Measurements from ENCODE around the gene CAPN2.

CAPN2 gene

DNA sequence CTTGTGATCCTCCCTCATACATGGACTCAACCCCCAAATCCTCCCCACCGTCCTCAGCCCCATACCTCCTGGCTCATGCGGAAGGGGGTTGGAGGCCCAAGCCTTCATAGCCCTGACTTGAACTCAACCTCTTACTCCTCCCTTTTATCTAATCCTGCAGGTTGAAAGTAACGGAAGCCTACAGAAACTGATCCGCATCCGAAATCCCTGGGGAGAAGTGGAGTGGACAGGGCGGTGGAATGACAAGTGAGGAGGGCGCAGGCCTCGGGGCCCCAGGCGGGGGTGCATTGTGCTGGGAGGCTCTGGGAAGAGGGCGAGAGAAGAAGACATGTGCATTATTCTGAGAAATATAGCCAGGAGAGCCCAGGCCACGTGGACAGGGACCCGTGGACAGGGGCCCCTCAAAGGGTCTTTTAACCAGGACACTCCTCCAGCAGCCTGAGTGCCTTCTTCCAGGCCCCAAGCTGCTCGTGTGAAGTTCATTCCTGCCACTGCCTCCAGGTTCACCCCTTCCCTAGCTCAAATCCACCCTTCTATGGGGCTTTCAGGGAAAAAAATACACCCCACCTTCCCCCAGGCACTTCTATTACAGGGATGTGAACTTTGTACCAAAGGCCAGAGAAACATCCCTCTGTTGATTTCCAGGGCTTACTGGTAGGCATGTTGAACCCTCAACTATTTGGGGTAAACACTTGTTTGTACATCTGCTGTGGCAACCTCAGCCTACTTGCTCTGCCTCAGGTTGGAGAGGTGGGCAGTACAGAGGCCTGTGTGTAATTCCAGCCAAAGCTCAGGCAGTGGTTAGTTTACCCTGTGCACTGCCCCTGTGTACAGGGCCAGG lies 38.6 kb downstream of the CAPN2 start:
- no peak for TF ChIP-seq GATA2 (IDR thresholded peaks at IDR 0.05; ENCODE audit: low read depth, low read length)
- no peak for TF ChIP-seq GATA3 (IDR thresholded peaks at IDR 0.05; ENCODE audit: low read depth, low read length)

- TF ChIP-seq GATA2 (IDR thresholded peaks at IDR 0.05; ENCODE audit: low read depth, low read length) (no peak), GATA3 (IDR thresholded peaks at IDR 0.05; ENCODE audit: low read depth, low read length) (no peak)
These were observed 39.4 kb downstream of the CAPN2 start for GRCh38 chr1:223751696-223752095.

DNA sequence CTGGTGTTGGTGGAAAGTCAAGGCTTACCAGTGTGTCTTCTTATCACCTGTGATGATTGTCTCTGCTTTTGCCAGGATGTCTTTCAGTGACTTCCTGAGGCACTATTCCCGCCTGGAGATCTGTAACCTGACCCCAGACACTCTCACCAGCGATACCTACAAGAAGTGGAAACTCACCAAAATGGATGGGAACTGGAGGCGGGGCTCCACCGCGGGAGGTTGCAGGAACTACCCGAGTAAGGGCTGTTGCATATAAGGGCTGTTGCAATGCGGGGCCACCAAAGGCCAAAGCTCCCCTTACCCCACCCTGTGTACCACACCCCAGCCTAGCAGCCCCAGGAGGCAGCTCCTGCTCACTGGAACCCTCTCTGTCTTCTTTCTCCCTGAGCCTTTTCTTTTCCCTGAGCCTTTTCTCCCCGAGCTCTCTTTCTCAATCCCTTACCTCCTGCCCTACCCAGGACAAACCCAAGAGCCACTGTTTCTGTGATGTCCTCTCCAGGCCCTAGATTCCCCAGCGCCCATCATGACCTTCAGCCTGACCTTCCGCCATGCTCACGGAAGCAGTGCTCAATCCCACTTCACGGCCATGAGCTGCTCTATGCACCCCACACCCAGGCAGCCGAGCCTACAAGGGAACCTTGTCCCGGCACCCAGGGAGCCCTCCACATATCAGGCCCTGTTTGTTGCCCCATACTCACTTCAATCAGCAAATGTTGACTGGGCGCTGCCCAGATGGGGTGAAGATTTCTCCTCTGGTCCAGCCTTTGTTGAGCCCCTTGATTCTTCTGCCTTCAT lies 40.6 kb downstream of the CAPN2 start:
- TF ChIP-seq GATA3 (IDR thresholded peaks at IDR 0.05; ENCODE audit: low read depth, low read length): no peak
- no peak for TF ChIP-seq GATA2 (IDR thresholded peaks at IDR 0.05; ENCODE audit: low read depth, low read length)

DNA sequence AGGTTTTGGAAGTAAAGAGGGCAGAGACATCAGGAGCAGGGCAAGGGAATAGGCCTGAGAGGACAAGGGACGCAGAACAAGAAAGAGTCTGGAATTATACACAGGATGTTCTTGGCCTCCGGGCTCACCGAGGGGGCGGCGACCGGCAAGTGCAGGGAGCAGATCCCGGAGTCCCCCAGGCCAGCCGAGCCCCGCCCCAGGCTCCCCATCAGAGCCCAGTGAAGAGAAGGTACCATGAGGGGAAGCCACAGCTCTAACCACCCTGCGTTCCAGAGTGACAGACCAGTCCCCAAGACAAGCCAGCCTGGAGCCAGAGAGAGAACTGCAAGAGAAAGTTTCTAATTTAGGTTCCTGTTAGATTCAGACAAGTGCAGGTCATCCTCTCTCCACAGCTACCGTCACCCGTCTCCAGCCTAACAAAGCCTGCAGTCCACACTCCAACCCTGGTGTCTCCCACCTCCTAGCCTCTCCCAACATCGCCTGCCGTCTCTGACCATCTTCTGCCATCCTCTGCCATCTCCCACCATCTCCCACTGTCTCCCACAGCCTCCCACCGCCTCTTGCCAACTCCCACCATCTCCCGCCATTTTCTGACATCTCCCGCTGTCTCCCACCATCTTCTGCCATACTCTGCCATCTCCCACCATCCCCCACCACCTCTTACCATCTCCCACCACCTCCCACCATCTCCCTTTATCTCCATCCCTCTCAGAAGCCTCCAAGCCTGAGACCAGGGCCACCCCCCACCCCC lies 42.5 kb downstream of the CAPN2 start:
- no peak for TF ChIP-seq GATA3 (IDR thresholded peaks at IDR 0.05; ENCODE audit: low read depth, low read length)
- TF ChIP-seq GATA2 (IDR thresholded peaks at IDR 0.05; ENCODE audit: low read depth, low read length): no peak

DNA sequence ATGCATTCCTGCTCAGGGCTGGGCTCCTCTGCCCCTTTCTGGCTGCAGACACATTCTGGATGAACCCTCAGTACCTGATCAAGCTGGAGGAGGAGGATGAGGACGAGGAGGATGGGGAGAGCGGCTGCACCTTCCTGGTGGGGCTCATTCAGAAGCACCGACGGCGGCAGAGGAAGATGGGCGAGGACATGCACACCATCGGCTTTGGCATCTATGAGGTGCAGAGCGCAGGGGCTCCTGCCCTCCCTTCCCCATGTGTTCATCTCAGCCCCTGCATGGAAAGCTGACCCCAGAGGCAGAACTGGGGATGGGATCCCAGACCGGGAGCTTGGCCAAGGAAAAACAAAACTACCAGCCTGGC lies 43.1 kb downstream of the CAPN2 start:
- no peak for TF ChIP-seq GATA3 (IDR thresholded peaks at IDR 0.05; ENCODE audit: low read depth, low read length)
- TF ChIP-seq GATA2 (IDR thresholded peaks at IDR 0.05; ENCODE audit: low read depth, low read length): no peak

GRCh38 chr1:223755992-223756775 lies 43.8 kb downstream of the CAPN2 start:
- TF ChIP-seq GATA2 (IDR thresholded peaks at IDR 0.05; ENCODE audit: low read depth, low read length): no peak
- no peak for TF ChIP-seq GATA3 (IDR thresholded peaks at IDR 0.05; ENCODE audit: low read depth, low read length)

- TF ChIP-seq GATA2 (IDR thresholded peaks at IDR 0.05; ENCODE audit: low read depth, low read length) (no peak), GATA3 (IDR thresholded peaks at IDR 0.05; ENCODE audit: low read depth, low read length) (no peak)
These were observed 44.7 kb downstream of the CAPN2 start for GRCh38 chr1:223756806-223757700.

DNA sequence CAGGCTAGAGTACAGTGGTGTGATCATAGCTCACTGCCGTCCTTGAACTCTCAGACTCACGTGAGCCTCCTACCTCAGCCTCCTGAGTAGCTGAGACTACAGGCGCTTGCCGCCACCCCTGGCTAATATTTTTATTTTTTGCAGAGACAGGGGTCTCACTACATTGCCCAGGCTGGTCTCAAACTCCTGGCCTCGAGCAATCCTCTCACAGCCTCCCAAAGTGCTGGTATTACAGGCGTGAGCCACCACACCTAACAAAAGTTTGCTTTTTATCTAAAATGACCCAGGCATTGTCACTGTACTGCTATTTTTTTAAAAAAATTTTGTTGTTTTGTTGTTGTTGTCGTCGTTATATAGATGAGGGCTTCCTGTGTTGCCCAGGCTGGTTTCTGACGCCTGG lies 46.4 kb downstream of the CAPN2 start:
- TF ChIP-seq GATA3 (IDR thresholded peaks at IDR 0.05; ENCODE audit: low read depth, low read length) (no peak), GATA2 (IDR thresholded peaks at IDR 0.05; ENCODE audit: low read depth, low read length) (no peak)

DNA sequence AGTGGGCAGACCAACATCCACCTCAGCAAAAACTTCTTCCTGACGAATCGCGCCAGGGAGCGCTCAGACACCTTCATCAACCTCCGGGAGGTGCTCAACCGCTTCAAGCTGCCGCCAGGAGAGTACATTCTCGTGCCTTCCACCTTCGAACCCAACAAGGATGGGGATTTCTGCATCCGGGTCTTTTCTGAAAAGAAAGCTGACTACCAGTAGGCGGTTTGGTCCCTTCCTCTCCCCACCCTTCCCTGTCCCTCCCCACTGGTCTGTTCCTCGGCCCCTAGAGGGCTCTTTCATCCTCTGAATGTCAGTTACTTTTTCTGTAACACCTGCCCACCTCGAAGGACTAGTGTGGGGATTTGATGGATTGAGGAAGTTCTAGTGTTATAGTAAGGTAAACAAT lies 46.9 kb downstream of the CAPN2 start:
- TF ChIP-seq GATA2 (IDR thresholded peaks at IDR 0.05; ENCODE audit: low read depth, low read length) (no peak), GATA3 (IDR thresholded peaks at IDR 0.05; ENCODE audit: low read depth, low read length) (no peak)

DNA sequence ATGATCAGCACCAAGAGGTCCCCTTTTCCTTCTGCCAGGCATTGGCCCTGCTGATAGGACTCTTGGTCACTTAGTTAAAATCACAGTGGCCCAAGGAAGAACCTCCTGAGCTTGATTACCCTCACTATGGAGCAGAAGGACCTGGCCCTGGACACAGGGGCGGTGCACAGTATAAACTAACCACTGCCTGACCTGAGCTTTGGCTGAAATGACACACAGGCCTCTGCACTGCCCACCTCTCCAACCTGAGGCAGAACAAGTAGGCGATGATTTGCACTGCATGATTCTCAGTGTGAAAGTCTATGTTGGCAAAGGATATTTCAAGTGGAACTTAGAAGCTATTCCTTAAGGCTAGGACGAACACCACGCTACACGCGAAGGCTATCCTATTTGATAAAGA lies 48.5 kb downstream of the CAPN2 start:
- TF ChIP-seq GATA3 (IDR thresholded peaks at IDR 0.05; ENCODE audit: low read depth, low read length) (no peak), GATA2 (IDR thresholded peaks at IDR 0.05; ENCODE audit: low read depth, low read length) (no peak)

- TF ChIP-seq GATA2 (IDR thresholded peaks at IDR 0.05; ENCODE audit: low read depth, low read length) (no peak), GATA3 (IDR thresholded peaks at IDR 0.05; ENCODE audit: low read depth, low read length) (no peak)
These were observed 49.1 kb downstream of the CAPN2 start for GRCh38 chr1:223761411-223761810.

DNA sequence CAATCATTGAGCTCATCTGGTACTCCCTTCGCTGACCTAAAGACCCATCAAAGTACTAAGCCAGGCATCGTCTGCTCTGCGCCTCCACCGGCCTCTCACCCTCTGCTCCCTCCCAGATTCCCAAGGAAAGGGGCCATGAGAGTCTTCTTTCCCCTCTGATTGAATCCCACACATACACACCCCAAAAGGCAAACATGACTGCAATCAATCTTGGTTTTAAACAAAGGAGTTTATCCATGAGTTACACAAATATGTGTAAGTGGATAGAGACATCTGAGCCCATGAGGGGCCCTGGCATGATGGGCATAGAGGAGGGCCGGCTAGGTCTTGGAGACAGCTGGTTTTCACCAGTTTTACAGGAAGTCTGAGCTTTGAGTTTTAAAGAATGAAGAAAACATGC lies 50.9 kb downstream of the CAPN2 start:
- TF ChIP-seq GATA2 (IDR thresholded peaks at IDR 0.05; ENCODE audit: low read depth, low read length) (no peak), GATA3 (IDR thresholded peaks at IDR 0.05; ENCODE audit: low read depth, low read length) (no peak)

- TF ChIP-seq GATA3 (IDR thresholded peaks at IDR 0.05; ENCODE audit: low read depth, low read length) (no peak), GATA2 (IDR thresholded peaks at IDR 0.05; ENCODE audit: low read depth, low read length) (no peak)
These were observed 51.5 kb downstream of the CAPN2 start for GRCh38 chr1:223763881-223764280.

All from SH-SY5Y (cell line).